GM12878 (cell line): Measurements from ENCODE around the gene S100P. TPM values are rescaled to one million over a fixed set of nuclear protein-coding genes. Genes with fewer than 3 reads are reported as not detected.
"Not testable (repeated sequence)": the region's sequence is repeated elsewhere in the genome, so short reads cannot be mapped to it uniquely, and the experiment has no call there.

Experiments
- ATAC-seq: fragments of 200-7000 bp; cut with Tn5 transposase; 3 replicates; pipeline ENCODE4 v1.9.1; 2020; ENCODE audit warnings: mild to moderate bottlenecking, moderate library complexity
- BruUV-seq: library from RNA; stranded (reverse); fragments of 400-500 nt; replicated peaks from 2 replicates; lab custom pipeline; 2021; lab: Mats Ljungman, UMichigan
- CTCF ChIA-PET: fragments of 300-600 bp; sonication (Branson Sonifier 250); formaldehyde crosslinking; extraction: SDS; loops from one replicate; lab custom pipeline; 2021; ENCODE audit warnings: inconsistent platforms; lab: Yijun Ruan, JAX
- POLR2A ChIA-PET: fragments of 350-600 bp; formaldehyde crosslinking; extraction: SDS; loops from one replicate; lab custom pipeline; 2021; ENCODE audit warnings: inconsistent platforms; lab: Charles Lee
- RAD21 ChIA-PET: fragments of 300-600 bp; sonication (Branson Sonifier 250); formaldehyde crosslinking; loops from one replicate; lab custom pipeline; 2023; ENCODE audit warnings: antibody characterized with exemption; ENCODE audit not compliant: unreplicated experiment; lab: Charles Lee
- SMC1A ChIA-PET: fragments of 300-600 bp; sonication (Branson Sonifier 250); formaldehyde crosslinking; loops from one replicate; lab custom pipeline; 2023; ENCODE audit not compliant: unreplicated experiment, uncharacterized antibody; lab: Charles Lee
- DNase-seq: peaks from one replicate; pipeline ENCODE4 v3.0.0-alpha.2; 2011; ENCODE audit warnings: low read depth, low spot score
- FAIRE-seq: peaks from 3 replicates; lab custom pipeline; 2011; peaks lifted over from hg19 to GRCh38; lab: Jason Lieb, UNC
- H2AFZ ChIP-seq: 2 replicates; pipeline ENCODE4 v1.6.0; 2011; ENCODE audit warnings: low read depth, low read length, control low read depth; ENCODE audit not compliant: control insufficient read depth
- H3K27ac ChIP-seq: 2 replicates; pipeline ENCODE4 v1.5.1; 2011; ENCODE audit warnings: control low read depth; ENCODE audit not compliant: control insufficient read depth, insufficient read depth
- H3K27me3 ChIP-seq, 2 experiments: replicated peaks in 1 of 2; 2 replicates each; pipeline versions ENCODE4 v1.6.0 to v1.6.1; 2011; ENCODE audit warnings: low read length in 1 of 2; ENCODE audit not compliant: control insufficient read depth in 2 of 2, insufficient read depth in 2 of 2
- H3K36me3 ChIP-seq, 2 experiments: 2 replicates each; pipeline ENCODE4 v1.5.1; 2011; ENCODE audit warnings: low read length in 1 of 2; ENCODE audit not compliant: control insufficient read depth in 2 of 2, insufficient read depth in 2 of 2
- H3K4me1 ChIP-seq: 2 replicates; pipeline ENCODE4 v1.6.1; 2011; ENCODE audit warnings: mild to moderate bottlenecking, low read length, moderate library complexity, mixed read lengths; ENCODE audit not compliant: control insufficient read depth, insufficient read depth
- H3K4me2 ChIP-seq: 2 replicates; pipeline ENCODE4 v1.6.0; 2011; ENCODE audit warnings: control low read depth; ENCODE audit not compliant: control insufficient read depth, insufficient read depth
- H3K4me3 ChIP-seq: fragments of 200-600 bp; sonication (generic); 2 replicates; pipeline ENCODE4 v1.5.1; 2016
- H3K79me2 ChIP-seq: 2 replicates; pipeline ENCODE4 v1.6.0; 2011; ENCODE audit warnings: low read length; ENCODE audit not compliant: control insufficient read depth, insufficient read depth
- H3K9ac ChIP-seq: 2 replicates; pipeline ENCODE4 v1.8.0; 2011; ENCODE audit warnings: low read length, control low read depth, mixed read lengths; ENCODE audit not compliant: control insufficient read depth, insufficient read depth
- H3K9me3 ChIP-seq: replicated peaks from 3 replicates; pipeline ENCODE4 v1.5.1; 2011; ENCODE audit warnings: mild to moderate bottlenecking, low read length; ENCODE audit not compliant: control insufficient read depth, insufficient read depth
- H4K20me1 ChIP-seq: 2 replicates; pipeline ENCODE4 v1.6.0; 2011; ENCODE audit not compliant: control insufficient read depth, insufficient read depth
- SP1 ChIP-seq: IDR thresholded peaks from one replicate; pipeline ENCODE4 v1.6.1; 2011; ENCODE audit warnings: low read depth, low read length
- ZBTB40 ChIP-seq: fragments of 450-650 bp; IDR thresholded peaks from 2 replicates; pipeline ENCODE4 v1.6.1; 2016; ENCODE audit warnings: mild to moderate bottlenecking, moderate library complexity, borderline replicate concordance
- WGBS: methylation state at CpG from one replicate; pipeline ENCODE4 v1.1.6; 2016; ENCODE audit warnings: low lambda C conversion rate; ENCODE audit not compliant: insufficient replicate concordance, insufficient coverage; ENCODE audit errors: missing lambda C conversion rate; 5-methylcytosine and 5-hydroxymethylcytosine counted together
- in situ Hi-C: fragments of 300-500 bp; cut with MboI; formaldehyde crosslinking; loops from 9 replicates; pipeline ENCODE4 v1.14.3; 2018; ENCODE audit warnings: mixed read lengths
- intact Hi-C: fragments of 100-400 bp; cut with micrococcal nuclease; formaldehyde crosslinking; loops from one replicate; pipeline ENCODE4 v1.14.2; 2022; ENCODE audit not compliant: unreplicated experiment
- polyA plus RNA-seq, 11 experiments: library from polyadenylated mRNA; depleted of rRNA in 4 of 11; unstranded in 6 of 11; stranded (reverse) in 5 of 11; fragments of >200 nt; fragmentation: Nextera tagmentation in 4 of 11; fragmentation: Illumina TruSeq in 1 of 11; extraction: Ambion mirVana in 4 of 11; extraction: Trizol in 1 of 11; gene quantifications; 1 replicate in 1 of 11; 2 replicates in 10 of 11; pipeline versions ENCODE4 v1.2.1 to v1.2.3, GENCODE V29; 2011 to 2016; ENCODE audit warnings: inconsistent platforms in 2 of 11, missing spikeins in 2 of 11, low read depth in 1 of 11
- total RNA-seq, 4 experiments: library from RNA; depleted of rRNA in 3 of 4; stranded (reverse); fragments of >200 nt in 3 of 4; fragmentation: Illumina TruSeq in 1 of 4; extraction: Trizol in 1 of 4; gene quantifications; 2 replicates each; pipeline versions ENCODE4 v1.2.1 to v1.2.3, GENCODE V29; 2013 to 2021

S100P gene
- total and polyA plus RNA-seq, 10 of the 15 experiments (the other 5 are each of a cell fraction or from before 2014, with no cell fraction given) = 0.90 TPM; not detected in 9

- TF ChIP-seq ZBTB40 (no peak), SP1 (no peak)
Observed at GRCh38 chr4:6672131-6672530, 21.5 kb upstream of the S100P start (continued).

- DNase-seq, H3K27ac ChIP-seq, FAIRE-seq, H3K9ac ChIP-seq, intact Hi-C loops, H4K20me1 ChIP-seq, H3K4me1 ChIP-seq, H3K9me3 ChIP-seq, in situ Hi-C loops, H3K36me3 ChIP-seq, H2AFZ ChIP-seq, ATAC-seq, H3K4me3 ChIP-seq, H3K27me3 ChIP-seq, BruUV-seq: not testable (repeated sequence)
- ChIA-PET CTCF (interaction anchor here (1.2 to 2.2 kb wide), 2 partner anchors 44 to 47 kb away, joined by 5 read pairs; no protein-coding TSS in a partner anchor), SMC1A (interaction anchor here (0.7 to 5.2 kb wide), 3 partner anchors 31 to 45 kb away, joined by 3 to 33 read pairs (median 4); partner anchors contain the start of gene BLOC1S4), POLR2A (interaction anchor here (1.3 to 2.1 kb wide), 2 partner anchors 13 to 32 kb away, joined by 4 to 6 read pairs; partner anchors contain the start of gene MRFAP1), RAD21 (interaction anchor here (1.4 to 3.8 kb wide), 4 partner anchors 35 to 396 kb away, joined by 3 to 22 read pairs (median 7); partner anchors contain the start of genes GRPEL1 and MRFAP1L1)
- Histone ChIP-seq H3K4me2 (0 out of 2 replicates have a peak overlapping the region, but pooled peaks have one; percentile 88), H3K79me2 (peaks cover 25% of the 10 kb centered on the region)
- 98% methylated on average over 24 of the region's 34 CpGs for WGBS
Observed at GRCh38 chr4:6672541-6673190, 21.0 kb upstream of the S100P start.
